NOMO-1 treated with DMSO at 0.1 percent for 48 hours (cell line): ENCODE data around the gene PRSS21.

Experiments used
- DNase-seq: peaks from one replicate; lab custom pipeline; 2025; ENCODE audit not compliant: unreplicated experiment; lab: John Stamatoyannopoulos, UW

Gene PRSS21

GRCh38 chr16:2816751-2817339 is at the start of gene PRSS21:
PRSS21 (plus strand) TSS chr16:2817237; CDS start chr16:2817269, 32 bp downstream.
- peak; percentile 33 for DNase-seq

GRCh38 chr16:2767891-2768290 is 49.1 kb upstream of the PRSS21 start:
- no peak for DNase-seq

- DNase-seq: no peak
These were observed 48.5 kb upstream of the PRSS21 start for GRCh38 chr16:2768403-2769089.

- no peak for DNase-seq
These were observed 47.9 kb upstream of the PRSS21 start for GRCh38 chr16:2769100-2769529.

GRCh38 chr16:2769675-2770056 is 47.4 kb upstream of the PRSS21 start:
- DNase-seq: no peak

- no peak for DNase-seq
These were observed 46.7 kb upstream of the PRSS21 start for GRCh38 chr16:2770057-2770951.

- DNase-seq: no peak
These were observed 45.3 kb upstream of the PRSS21 start for GRCh38 chr16:2771496-2772402.

GRCh38 chr16:2773188-2773968 is 43.7 kb upstream of the PRSS21 start:
- DNase-seq: no peak

GRCh38 chr16:2774161-2774891 is 42.7 kb upstream of the PRSS21 start:
- no peak for DNase-seq

- DNase-seq: no peak
These were observed 41.8 kb upstream of the PRSS21 start for GRCh38 chr16:2775131-2775716.

- DNase-seq: no peak
These were observed 41.1 kb upstream of the PRSS21 start for GRCh38 chr16:2775765-2776499.

GRCh38 chr16:2776500-2777139 is 40.4 kb upstream of the PRSS21 start:
- no peak for DNase-seq

- DNase-seq: peak; percentile 81
These were observed 39.7 kb upstream of the PRSS21 start, which contains the start of gene ELOB for GRCh38 chr16:2777231-2777902. ELOB (minus strand) TSS chr16:2777280; CDS start chr16:2777239, 41 bp downstream.

GRCh38 chr16:2777903-2778629 is 39.0 kb upstream of the PRSS21 start:
- no peak for DNase-seq

GRCh38 chr16:2778630-2778958 is 38.4 kb upstream of the PRSS21 start:
- no peak for DNase-seq

GRCh38 chr16:2779151-2779920 is 37.7 kb upstream of the PRSS21 start:
- no peak for DNase-seq
